MCF 10A (cell line): Measurements from ENCODE around the gene MORN1. TPM values are rescaled to one million over a fixed set of nuclear protein-coding genes. Genes with fewer than 3 reads are reported as not detected.

ENCODE experiments used
- BruUV-seq: library from RNA; stranded (reverse); fragments of 400-500 nt; replicated peaks from 2 replicates; lab custom pipeline; 2021; lab: Mats Ljungman, UMichigan
- CTCF ChIA-PET: fragments of 300-600 bp; sonication (Branson Sonifier 250); formaldehyde crosslinking; extraction: SDS; loops from one replicate; lab custom pipeline; 2021; ENCODE audit warnings: antibody characterized with exemption, inconsistent platforms; lab: Yijun Ruan, JAX
- POLR2A ChIA-PET: fragments of 300-600, 350-650 bp; sonication (Branson Sonifier 250); formaldehyde crosslinking; extraction: SDS; loops from one replicate; lab custom pipeline; 2020; ENCODE audit warnings: antibody characterized with exemption, inconsistent platforms; lab: Yijun Ruan, JAX
- DNase-seq: peaks from one replicate; pipeline ENCODE4 v3.0.0-alpha.2; 2018; ENCODE audit not compliant: unreplicated experiment
- H3K27ac Mint-ChIP-seq: one replicate; pipeline ENCODE4 v1.8.0; 2022; ENCODE audit warnings: mild to moderate bottlenecking, low read depth, mixed read lengths; ENCODE audit not compliant: unreplicated experiment
- H3K27me3 Mint-ChIP-seq: one replicate; pipeline ENCODE4 v1.8.0; 2022; ENCODE audit warnings: mixed read lengths; ENCODE audit not compliant: insufficient read depth, unreplicated experiment
- H3K36me3 Mint-ChIP-seq: one replicate; pipeline ENCODE4 v1.8.0; 2022; ENCODE audit warnings: mild to moderate bottlenecking, moderate library complexity, mixed read lengths; ENCODE audit not compliant: insufficient read depth, unreplicated experiment
- H3K4me1 Mint-ChIP-seq: one replicate; pipeline ENCODE4 v1.8.0; 2022; ENCODE audit warnings: mixed read lengths; ENCODE audit not compliant: insufficient read depth, unreplicated experiment
- H3K4me3 Mint-ChIP-seq: one replicate; pipeline ENCODE4 v1.8.0; 2022; ENCODE audit warnings: mild to moderate bottlenecking, moderate library complexity, mixed read lengths; ENCODE audit not compliant: unreplicated experiment
- H3K9me3 Mint-ChIP-seq: one replicate; pipeline ENCODE4 v1.8.0; 2022; ENCODE audit warnings: mixed read lengths; ENCODE audit not compliant: unreplicated experiment
- intact Hi-C: fragments of 100-400 bp; cut with micrococcal nuclease; formaldehyde crosslinking; loops from 2 replicates; pipeline ENCODE4 v1.14.1; 2022
- total RNA-seq: library from RNA; stranded (reverse); gene quantifications from 2 replicates; pipeline ENCODE4 v1.2.3, GENCODE V29; 2022
- TF ChIP-seq, protein P1 (sequence below): fragments of 200-600 bp; IDR thresholded peaks from one replicate; pipeline ENCODE4 v1.8.0; 2022; ENCODE audit warnings: antibody characterized with exemption, mild to moderate bottlenecking; ENCODE audit not compliant: unreplicated experiment

MORN1 gene
- total RNA-seq, 1 experiment from 2014 or later = 19.4 TPM

DNA sequence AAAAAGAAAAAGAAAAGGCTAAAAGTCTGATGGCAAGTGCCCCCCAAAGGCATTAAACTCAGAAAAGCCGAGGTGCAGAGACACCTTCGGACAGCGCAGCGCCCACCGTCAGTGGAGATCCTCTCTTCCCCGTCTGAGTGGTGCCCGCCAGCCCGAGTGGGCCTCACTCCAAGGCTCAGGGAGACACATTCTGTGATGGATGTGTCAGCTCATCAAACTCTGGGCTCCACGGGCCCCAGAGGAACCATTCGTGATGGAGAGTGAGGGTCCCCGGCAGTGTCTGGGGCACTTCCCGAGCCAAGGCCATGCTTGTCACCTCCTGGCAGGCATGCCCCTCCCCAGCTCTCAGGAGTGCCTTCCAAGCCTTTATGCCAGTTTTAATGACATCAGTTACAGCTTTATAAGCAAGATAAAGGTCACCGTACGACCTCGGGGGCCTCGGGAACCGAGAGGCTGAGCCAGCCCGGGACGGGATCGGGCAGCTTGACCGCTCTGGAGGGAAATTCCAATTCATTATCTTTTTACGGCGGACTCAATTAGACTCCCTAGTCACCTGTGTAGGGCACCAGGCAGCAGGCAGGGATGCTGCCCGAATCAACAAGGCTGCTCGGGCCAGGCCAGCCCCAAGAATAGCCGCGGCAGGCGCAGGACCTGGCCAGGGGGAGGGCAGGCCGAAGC is 49.5 kb downstream of the MORN1 start:
- Mint-ChIP-seq H3K27me3 (peaks cover 14% of the 10 kb centered on the region), H3K36me3 (no peaks in the 10 kb centered on the region), H3K27ac (no peak overlapping the region), H3K4me3 (no peak overlapping the region), H3K4me1 (no peaks in the 10 kb centered on the region), H3K9me3 (no peaks in the 10 kb centered on the region)
- TF ChIP-seq, protein P1, sequence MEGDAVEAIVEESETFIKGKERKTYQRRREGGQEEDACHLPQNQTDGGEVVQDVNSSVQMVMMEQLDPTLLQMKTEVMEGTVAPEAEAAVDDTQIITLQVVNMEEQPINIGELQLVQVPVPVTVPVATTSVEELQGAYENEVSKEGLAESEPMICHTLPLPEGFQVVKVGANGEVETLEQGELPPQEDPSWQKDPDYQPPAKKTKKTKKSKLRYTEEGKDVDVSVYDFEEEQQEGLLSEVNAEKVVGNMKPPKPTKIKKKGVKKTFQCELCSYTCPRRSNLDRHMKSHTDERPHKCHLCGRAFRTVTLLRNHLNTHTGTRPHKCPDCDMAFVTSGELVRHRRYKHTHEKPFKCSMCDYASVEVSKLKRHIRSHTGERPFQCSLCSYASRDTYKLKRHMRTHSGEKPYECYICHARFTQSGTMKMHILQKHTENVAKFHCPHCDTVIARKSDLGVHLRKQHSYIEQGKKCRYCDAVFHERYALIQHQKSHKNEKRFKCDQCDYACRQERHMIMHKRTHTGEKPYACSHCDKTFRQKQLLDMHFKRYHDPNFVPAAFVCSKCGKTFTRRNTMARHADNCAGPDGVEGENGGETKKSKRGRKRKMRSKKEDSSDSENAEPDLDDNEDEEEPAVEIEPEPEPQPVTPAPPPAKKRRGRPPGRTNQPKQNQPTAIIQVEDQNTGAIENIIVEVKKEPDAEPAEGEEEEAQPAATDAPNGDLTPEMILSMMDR = no peak
- intact Hi-C loops = no loop called here
- no peak for DNase-seq
- CTCF ChIA-PET = interaction anchor here (0.7 kb wide), 1 partner anchor 169 kb away, joined by 3 read pairs; no protein-coding TSS in a partner anchor
- BruUV-seq = no TSS peak
- POLR2A ChIA-PET = no interaction called here

DNA sequence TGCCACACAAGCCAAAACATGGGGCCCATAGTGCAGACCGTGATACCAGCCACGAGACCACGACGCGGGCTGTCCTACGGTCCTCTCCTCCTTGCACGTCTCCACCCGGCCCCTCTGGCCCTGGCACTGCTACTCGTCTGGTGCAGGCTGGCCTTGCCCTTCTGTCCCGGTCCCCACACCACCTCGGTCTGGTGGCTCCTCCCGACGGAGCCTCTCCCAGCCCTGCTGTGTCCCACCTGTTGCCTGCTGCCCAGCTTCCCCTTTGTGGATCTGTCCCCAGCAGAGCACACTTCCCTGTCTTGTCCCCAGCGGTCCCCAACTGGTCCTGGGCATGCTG is 50.5 kb downstream of the MORN1 start:
- intact Hi-C loops = no loop called here
- BruUV-seq = no TSS peak
- CTCF ChIA-PET = interaction anchor here (0.7 kb wide), 1 partner anchor 168 kb away, joined by 3 read pairs; no protein-coding TSS in a partner anchor
- Mint-ChIP-seq H3K27ac (no peak overlapping the region), H3K9me3 (no peaks in the 10 kb centered on the region), H3K27me3 (peaks cover 14% of the 10 kb centered on the region), H3K4me3 (no peak overlapping the region), H3K36me3 (no peaks in the 10 kb centered on the region), H3K4me1 (no peaks in the 10 kb centered on the region)
- TF ChIP-seq, protein P1 = no peak
- POLR2A ChIA-PET = no interaction called here
- no peak for DNase-seq

DNA sequence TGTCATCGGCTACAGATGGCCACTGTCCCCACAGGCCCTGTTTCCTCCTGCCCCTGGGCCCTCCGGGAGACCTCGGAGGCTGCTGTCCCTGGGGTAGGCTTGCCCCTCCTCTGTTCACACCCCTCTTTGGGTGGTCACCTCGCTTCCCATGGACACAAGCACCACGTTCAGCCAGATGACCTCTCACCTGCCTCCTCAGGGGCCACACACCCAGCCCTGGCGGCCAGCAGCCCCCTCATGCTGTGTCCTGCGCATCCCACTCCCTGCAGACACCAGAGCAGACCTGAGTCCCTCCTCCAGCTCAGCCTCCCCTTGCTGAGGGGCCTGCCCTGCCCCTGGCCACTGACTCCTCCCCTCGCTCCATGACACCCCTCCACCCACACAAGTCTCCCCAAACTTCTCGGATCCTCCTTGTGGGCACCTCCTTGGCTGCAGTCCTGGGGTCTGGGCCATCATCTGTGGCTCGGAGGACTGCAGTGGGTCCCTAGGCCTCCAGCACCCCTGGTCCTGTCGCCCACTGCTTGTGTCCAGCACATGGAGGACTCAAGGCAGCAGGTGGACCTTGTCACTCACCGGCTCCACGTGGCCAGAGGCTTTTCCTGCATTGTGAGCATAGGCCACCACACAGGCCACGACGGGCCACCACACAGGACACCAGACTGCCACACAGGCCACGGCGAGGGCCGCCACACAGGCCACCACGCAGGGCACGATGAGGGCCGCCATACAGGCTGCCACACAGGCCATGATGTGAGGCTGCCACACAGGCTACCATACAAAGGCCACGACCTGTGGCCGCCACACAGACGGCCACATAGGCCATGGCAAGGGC is 51.1 kb downstream of the MORN1 start:
- Mint-ChIP-seq H3K27ac (no peak overlapping the region), H3K9me3 (no peaks in the 10 kb centered on the region), H3K4me3 (no peak overlapping the region), H3K36me3 (no peaks in the 10 kb centered on the region), H3K27me3 (peaks cover 14% of the 10 kb centered on the region), H3K4me1 (no peaks in the 10 kb centered on the region)
- ChIA-PET CTCF (no interaction called here), POLR2A (no interaction called here)
- intact Hi-C loops = no loop called here
- DNase-seq = no peak
- BruUV-seq = no TSS peak
- TF ChIP-seq, protein P1 = no peak
